GM12873 (cell line): ENCODE data around the gene BIRC7.

Source experiments
- CTCF ChIP-seq: IDR thresholded peaks from 2 replicates; pipeline ENCODE4 v1.5.1; 2012; ENCODE audit warnings: low read depth, mild to moderate bottlenecking, moderate library complexity, low read length, control low read depth; ENCODE audit not compliant: insufficient read depth; ENCODE audit errors: missing control alignments

The BIRC7 gene

GRCh38 chr20:63238514-63239125 lies 2.9 kb downstream of the BIRC7 start:
- TF ChIP-seq CTCF, result no peak

DNA sequence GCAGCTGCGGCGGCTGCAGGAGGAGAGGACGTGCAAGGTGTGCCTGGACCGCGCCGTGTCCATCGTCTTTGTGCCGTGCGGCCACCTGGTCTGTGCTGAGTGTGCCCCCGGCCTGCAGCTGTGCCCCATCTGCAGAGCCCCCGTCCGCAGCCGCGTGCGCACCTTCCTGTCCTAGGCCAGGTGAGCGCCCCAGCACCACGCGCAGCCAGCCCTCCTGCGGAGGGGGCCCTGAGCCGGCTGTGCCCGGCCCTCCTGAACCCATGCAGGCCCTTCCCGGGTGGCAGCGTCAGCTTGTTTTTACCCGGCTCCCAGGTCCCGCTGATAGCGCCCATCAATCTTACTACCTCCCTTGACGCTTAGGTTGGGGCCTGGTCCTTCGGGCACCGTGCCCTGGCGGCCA lies 3.7 kb downstream of the BIRC7 start:
- no peak for TF ChIP-seq CTCF

GRCh38 chr20:63240004-63240403 lies 4.3 kb downstream of the BIRC7 start:
- no peak for TF ChIP-seq CTCF

GRCh38 chr20:63241272-63241671 lies 5.6 kb downstream of the BIRC7 start:
- TF ChIP-seq CTCF, result no peak

DNA sequence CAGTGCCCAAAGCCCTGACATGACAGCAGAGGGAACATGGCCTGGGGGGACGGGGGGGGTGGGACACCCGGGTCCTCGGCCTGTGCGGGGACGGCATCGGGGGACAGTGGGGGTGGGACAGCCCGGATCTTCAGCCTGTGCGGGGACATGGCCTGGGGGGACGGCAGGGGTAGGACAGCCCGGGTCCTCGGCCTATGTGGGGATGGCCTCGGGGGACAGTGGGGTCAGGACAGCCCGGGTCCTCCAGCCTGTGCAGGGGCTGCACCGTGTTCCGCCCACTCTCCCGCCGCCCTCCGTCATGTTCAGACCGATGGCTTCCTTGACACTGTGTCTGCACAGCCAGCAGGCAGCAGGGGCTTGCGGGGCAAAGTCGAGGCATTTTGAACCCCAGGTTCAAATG lies 7.0 kb downstream of the BIRC7 start:
- TF ChIP-seq CTCF, result no peak

DNA sequence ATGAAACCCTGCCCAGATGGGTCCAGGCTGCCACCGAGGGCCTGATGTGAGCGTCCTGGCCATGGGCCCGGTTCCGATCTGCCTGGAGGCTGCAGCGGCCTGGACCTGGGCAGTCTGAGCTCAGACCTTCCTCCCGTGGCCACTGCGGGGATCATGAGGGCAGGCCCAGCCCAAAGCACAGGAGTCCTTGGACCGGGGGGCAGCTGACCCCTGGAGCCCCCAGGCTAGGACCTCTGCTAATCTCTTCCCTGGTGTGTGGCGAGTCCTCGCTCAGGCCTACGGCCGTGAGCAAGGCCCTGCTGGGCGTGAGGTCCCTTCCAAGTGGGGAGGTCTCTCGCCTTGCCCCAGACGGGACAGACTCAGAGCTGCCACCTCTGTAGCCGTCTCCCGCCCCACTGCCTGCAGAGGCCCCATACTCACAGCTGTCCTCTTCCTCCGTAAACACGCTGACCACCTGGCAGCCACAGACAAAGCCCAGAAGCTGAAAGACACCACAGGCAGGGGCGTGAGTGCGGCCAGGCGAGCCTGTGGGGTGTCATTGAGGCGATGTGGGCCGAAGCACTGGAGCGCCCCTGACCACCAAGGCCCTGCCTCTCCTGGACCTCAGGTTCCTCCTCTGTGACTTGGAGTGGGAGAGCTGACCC lies 8.0 kb downstream of the BIRC7 start:
- TF ChIP-seq CTCF, result no peak

GRCh38 chr20:63244468-63244867 lies 8.8 kb downstream of the BIRC7 start:
- no peak for TF ChIP-seq CTCF
